HG03196 (cell line): Measurements from ENCODE around the gene SEZ6L.

Experiments used
- ATAC-seq: cut with Tn5 transposase; IDR thresholded peaks from one replicate; pipeline ENCODE4 v1.9.1; 2021; ENCODE audit not compliant: unreplicated experiment

Gene SEZ6L

DNA sequence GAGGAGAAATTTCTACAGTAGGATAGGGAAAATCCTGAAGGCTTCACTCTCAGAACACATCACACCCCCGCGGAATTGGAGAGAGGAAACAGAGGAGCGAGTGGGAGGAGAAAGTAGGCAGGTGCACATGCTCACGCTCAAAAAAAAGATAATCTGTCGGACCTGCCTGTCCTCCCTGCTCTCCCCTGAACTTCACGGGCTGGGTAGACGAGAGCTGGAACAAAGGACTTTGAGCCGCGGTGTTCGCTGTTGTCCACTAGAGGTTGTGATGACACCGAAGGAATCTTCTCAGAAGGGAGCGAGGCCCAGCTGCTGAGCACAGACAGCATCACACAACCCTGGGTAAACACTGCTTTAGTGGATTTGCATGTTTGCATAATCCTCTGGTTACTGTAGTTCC, 5.0 kb downstream of the SEZ6L start:
- ATAC-seq = no peak

DNA sequence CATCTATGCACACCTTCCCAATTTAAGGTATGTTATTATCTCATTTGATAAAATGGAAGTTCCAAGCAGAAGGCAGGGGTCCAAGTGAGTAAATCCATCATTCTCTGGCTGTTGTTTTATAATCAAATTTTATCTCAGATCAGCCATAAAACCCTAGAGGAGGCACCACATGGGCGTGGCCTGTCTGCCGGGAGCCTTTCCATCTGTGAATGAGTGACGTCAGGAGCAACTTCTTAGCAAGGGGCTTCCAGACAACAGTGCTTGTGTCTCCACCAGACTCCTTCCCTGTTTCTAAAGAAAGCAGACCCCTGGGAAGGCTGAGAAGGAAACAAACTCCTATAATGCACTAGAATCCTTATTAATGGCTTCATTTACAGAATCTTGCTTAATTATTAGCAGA, 13.5 kb downstream of the SEZ6L start:
- ATAC-seq = no peak

DNA sequence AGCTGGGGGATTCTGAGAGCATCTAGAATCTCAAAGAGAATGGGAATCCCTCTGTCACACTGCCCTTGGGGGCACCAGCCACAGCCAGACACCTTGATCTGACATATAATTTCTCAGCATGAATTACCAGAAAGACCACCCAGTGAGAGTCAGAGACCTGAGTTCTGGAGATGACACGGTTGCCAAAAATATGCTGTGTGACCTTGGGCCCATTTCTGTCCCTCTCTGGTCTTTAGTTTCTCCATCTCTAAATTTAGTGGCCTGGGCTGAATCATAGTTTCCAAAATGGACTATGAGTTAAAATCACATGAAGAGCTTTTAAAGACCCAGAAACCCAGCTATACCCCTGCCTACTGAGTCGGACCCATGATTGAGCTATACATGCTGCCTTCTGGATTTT, 15.9 kb downstream of the SEZ6L start:
- ATAC-seq = no peak

DNA sequence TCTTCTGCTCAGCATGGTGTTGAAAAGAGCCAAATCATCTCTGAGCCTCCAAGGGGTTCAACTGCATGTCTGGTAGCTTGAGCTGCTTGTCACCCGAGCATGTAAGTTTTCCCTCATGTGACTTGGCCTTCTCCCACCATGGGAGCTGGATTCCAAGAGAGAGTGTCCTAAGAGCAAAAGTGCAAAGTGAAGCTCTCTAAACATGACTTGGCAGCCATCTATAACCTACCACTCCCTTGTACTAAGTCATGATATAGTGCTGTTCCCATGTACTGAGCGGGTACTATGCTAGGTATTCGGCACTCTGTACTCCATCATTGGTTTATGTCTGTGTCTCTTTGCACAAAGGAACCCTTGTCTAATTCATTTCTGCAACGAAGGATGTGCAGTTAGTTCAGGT, 19.1 kb downstream of the SEZ6L start:
- ATAC-seq = no peak

DNA sequence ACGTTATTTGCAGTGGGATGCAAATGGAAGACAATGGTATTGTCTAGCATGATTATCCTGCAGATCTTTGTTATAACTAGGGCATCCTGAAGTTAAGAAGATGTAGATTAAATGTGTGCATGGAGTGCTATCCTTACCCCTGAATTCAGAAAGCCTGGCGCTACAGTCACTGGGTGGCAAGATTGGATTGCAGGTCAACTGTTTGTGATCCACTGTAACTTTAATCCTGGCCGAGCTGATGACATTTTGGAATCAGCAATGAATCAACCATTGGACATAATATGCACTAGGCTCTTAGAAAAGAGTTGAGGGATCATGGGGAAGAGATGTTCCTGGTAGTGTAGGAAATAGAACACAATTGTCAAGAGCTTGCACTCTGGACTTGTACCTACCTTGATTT, 25.1 kb downstream of the SEZ6L start:
- no peak for ATAC-seq

DNA sequence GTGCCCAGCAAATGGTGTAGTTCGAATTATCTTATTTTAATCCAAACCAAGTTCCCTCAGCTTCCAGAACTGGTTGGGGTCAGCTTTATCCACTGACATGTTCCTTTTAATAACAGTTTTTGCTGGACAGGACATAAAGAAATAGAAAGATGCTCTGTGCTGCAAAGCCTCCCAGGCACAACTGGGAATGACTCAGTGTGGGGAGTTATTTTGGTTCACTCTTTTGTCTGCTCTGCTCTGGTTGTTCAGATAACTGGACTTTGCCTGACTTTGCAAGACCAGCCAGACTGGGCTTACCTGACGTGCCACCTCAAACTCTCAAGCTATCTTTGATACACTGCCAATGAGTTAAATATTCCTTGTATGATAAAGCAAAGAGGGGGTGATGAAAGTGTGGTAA, 25.6 kb downstream of the SEZ6L start:
- ATAC-seq = no peak

DNA sequence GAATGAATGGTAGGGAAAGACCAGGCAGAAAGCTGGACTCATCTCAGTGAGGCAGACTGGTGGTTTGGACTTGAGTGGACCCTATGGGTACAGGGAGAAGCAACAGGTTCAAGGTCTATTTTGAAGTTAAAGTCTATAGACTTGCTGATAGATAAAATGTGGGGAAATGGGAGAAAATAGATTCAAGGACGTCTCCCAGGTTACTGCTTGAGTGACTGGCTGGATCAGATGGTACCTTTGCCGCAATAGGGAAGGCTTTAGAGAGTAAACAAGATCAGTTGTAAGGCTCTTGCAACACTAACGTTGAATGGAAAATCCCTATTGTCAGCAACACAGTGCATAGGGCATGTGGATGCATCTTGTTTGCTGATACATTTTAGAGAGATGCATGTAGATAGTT, 27.4 kb downstream of the SEZ6L start:
- ATAC-seq = no peak

DNA sequence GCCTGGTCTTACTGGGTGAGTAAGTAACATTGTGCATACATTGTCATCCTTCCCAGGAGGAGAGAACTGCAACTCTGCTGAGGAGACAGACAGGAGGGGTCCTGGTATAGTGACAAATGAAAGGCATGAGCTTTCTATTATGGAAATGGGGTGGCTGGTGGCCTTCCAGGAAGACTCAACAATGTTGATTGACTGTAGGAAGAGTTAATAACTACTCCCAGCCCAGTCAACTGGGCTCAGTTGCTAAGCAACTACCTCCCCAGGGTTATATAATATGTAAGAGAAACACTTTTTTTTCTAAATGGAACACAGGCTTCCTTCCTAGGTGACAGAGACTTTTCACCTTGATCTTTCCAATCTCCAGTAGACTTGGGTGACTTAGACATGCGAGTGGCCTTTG, 28.2 kb downstream of the SEZ6L start:
- ATAC-seq = no peak

DNA sequence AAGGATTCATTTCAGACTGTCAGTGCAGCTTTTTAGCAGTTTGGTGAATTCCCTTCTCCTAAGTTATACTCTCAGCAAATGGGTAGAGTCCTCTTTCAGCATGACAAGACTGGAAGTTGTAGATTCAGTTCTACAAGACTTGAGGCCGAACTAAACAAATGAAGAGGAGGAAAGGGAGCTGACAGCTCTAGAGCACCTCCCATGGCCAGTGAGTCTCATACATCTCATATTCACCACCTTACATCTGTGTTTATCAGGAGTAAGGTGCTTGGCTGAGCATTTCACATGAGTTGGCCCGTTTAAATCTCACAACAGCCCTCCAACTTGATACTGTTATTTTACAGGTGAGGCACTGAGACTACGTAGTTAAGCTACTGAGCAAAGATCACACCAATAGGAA, 30.4 kb downstream of the SEZ6L start:
- ATAC-seq = no peak

DNA sequence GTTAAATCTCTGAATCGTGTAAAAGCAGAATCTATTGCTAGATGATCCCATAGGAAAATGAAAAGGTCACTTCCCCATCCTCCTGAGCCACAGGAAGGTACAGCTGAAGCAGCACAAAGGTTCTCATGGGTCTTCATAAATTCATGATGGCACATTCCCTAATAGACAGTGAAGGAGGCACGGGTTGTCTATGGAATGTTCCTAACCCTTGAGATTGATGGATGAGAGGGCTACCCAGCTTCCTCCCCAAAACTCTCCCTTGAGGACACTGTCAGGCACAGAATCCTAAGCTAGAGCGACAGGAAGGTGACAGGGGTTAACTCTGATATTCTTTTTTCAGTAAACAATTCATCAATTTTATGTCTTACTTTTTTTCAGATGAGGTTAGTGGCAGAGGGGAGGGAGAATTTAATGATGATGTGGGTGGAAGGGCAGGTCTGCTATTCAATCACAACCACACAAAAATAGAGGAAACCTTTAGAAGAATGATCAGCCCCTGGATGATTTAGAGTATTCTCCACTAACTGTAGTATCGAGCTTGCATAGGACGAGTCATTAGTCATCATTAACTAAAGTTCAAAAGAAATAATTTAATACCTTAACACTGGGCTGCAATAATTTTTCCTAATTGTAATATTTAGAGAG, 33.1 kb downstream of the SEZ6L start:
- ATAC-seq = no peak

DNA sequence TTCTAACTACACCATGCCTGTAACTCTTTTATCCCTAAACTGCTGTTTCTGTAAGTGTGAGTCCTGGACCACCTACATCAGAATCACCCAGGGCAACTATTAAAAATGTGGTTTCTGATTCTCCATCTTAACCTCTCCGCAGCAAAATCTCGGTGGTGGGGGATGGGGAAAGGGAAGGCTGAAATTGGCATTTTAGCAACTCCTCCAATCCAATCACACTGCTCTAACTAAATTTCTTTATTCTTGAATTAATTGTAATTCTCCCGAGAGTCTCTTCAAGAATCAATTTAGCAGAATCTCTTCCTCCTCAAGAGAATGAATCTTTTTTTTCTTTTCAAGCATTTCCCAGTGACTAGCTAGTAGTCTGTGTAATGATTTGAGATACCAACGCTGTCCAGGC, 36.2 kb downstream of the SEZ6L start:
- ATAC-seq = no peak

DNA sequence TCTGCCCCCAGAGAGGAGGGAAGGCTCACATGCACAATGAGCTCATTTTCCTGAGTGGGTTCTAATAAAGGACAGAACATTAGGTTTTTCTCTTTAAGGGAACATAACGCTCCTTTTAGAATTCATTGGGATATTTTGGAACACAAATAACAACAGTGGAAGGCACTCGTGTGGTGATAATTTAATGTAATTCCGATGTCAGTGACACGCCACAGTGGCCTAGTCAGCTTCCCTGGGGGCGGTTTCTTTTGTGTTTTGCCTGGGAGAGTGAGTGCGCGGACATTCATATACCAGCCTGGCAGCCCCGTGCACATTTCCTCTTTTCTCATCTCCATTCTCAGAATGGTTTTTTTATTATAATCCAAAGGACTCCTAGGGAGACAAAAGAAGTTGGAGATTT, 41.1 kb downstream of the SEZ6L start:
- no peak for ATAC-seq

DNA sequence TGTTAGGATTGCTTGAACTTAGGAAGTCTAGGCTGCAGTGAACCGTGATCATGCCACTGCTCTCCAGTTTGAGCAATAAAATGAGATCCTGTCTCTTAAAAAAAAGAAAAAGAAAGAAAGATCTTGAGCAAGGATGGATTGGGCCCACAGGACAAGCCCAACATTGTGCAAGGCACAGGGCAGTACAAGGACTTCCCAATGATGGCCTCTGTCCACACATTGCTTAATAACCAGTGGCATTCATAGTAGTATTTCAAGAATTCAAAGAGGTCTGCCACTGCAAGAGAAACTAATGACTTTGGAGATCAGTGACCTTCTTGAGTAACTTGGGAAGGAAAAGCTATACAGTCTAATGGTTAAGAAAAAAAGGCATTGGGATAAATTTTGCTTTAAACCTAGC, 44.6 kb downstream of the SEZ6L start:
- no peak for ATAC-seq

DNA sequence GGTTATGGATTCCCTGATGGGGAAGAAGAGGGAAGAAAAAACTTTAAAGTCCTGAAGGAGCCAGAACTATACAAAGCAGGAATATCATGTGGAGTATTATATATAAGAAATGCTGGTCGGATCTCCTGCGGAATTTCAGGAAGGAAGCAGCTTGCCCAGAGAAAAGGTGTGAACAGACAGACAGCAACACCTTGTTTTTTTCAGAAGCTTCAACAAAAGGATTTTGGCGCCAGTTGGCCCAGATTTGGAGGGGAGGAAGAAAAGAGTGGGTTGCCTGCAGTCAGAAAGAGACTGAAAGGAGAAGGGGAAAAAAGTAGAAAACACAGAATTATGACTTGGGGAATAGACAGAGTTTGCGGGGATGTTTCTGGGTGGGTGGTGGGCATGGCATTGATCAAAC, 45.2 kb downstream of the SEZ6L start:
- ATAC-seq = no peak

DNA sequence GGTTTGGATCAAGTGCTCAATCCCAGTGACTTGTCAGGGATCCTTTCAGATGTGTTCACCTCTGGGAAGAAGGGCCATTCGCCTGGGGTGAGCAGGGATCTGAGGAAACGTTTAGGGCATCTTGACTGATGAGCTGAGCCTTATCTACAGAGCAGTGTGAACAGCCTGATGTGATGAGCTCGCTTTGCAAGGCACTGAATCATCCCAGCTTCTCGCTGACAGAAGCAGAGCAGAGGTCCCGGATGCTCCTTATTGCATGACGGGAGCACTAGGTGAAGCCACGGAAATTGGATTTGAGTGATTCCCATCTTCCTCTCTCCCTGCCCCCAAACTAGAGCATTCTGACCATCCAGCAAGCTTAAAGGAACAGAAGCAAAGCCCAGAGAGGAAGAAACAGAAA, 46.5 kb downstream of the SEZ6L start:
- no peak for ATAC-seq

DNA sequence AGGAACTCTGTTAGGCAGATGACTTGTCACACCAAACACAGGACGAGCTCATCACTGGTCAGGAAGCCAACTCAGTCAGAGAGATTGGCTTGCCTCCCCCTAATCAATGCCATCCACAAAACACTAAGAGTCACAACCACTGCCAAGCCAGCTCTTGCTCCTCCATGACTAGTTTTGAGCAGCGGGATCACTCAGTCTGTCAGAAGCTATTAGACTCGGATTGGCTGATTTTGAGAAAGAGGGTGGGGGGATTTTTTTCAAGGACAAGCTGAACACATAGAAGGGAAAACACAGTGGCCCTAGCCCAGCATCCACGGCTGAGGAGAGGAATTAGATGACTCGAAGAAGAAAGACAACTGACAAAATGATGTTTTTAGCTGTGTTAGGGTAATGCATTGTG, 55.9 kb downstream of the SEZ6L start:
- no peak for ATAC-seq

DNA sequence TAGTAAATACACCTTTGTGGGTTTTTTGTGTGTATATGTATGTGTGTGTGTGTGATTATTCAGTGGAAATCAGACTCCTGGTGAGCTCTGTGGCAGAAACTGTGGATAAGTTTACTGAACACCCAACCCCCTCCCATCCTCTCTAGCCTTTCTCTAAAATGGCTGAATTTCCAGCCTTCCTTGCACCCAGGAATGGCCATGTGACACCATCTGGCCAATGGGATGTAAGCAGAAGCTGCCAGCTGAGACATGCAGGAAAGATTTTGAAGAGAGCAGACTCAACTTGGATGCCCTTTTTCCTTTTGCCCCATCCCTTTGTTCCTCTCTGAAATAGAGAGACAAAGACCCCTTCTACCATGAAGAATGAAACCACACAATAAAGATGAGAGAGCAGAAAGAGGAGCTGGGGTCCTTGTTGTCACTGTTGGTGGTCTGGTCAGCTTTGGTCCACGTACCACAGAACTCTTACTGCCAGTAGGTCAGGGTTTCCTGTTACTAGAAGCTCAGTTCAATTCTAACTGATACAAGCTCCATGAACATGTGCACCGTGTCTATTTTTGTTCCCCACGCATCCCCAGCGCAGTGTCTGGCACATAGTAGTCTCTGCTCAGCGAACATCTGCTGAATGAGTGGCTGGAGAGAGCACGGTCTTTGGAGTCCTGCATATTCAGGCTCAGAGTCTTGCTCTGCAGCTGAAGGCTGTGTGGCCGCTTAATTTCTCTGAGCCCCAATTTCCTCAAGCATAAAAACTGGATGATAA, 57.5 kb downstream of the SEZ6L start:
- no peak for ATAC-seq

DNA sequence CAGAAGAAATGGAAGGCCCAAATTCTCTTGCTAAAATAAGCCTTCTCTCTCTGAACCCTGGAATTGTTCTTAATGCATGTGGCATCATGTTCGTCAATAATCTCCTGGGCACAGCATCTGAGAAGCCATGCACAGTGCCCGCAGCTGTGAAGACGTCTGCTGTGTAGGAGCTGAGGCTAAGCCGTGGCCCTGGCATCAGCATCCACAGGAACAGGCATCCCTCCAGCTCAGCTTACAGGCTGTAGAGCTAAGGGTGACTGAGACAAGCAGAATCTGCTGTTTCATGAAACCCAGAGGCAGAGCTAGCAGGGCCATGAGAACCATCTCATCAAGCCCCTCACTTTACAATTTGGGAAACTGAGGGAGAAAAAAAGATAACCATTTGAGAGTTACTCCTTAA, 60.6 kb downstream of the SEZ6L start:
- no peak for ATAC-seq

DNA sequence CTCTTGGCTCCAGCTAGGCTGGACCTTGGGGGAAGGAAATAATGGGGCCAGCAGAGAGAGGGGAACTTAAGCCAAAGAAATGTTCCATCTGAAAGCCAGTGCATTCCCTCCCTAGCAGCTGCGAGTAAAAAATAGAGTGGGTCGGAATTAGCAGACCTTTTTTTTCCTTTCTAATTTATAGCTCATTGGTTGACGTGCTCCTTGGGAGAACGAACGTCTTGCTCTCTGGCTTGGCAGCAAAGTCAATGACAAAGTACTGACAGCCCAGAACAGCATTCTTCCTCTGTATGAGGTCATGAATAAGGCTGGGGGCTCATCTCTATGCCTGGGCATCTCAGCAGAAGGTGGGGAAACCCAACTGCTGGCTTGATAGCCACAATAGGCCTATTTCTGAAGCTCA, 65.0 kb downstream of the SEZ6L start:
- no peak for ATAC-seq

DNA sequence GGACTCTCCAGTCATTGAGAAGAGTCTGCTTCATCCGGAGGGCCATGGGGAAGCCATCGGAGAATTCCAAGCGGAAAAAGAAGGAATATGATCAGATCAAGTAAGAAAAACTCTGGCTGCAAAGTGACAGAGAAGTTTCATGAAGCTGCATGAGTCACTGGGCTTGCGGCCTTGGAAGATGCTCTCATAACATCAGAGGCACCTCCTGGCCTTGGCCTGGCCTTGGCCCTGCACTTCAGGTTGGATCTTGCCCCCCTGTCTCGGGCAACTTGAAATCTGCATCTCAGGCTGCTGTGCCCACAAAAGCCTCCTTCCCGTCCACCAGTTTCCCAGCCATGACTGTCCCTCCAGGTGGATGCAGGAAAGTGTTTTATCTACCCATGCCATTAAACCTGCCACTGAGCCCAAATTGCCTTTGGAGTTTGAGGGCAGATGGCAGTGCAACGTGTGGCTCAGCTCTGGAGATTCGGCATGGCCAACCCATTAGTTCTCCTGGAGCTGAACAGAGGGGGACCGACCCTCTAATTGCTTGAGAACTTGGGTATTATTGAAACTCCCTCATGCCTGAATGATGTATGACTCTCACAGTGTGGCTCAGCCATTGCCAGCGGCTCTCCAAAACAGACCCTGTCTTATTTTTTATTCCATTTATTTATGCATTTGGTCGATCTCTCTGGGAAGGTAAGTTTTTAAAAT, 66.7 kb downstream of the SEZ6L start:
- no peak for ATAC-seq

DNA sequence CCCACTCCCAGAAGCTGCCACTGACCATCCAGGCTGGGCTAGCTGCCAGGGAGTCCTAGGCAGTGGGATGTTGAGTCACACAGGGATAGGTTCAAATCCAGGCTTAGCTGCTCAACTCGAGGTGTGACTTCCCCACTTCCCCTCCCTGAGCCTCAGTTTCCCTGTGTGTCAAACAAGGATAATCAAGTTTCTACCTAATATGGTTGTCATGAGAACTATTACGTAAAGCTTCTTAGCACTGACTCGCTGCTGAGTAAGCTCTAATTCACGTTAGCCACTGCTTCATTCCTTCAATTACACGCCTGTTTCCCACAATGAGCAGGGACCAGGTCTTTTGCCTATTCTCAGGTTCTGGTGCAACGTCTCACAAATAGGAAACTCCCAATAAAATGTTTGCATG, 67.7 kb downstream of the SEZ6L start:
- ATAC-seq = no peak

DNA sequence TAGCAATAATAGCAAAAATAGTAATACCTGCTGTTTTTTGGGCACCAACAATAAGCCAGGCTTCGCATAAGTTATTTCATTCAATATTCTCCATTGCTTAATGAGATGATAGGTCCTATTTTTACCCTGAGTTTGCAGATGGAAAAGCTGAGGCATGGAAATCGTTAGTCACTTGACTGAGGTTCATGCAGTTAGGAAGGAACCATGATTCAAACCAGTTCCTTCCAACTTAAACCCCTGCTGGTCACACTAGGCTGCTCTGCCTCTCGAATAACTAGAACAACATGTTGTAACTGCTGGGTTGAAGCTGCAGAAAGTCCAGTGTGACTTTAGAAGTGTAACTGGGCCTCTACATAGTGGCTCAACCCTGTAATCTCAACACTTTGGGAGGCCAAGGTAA, 69.3 kb downstream of the SEZ6L start:
- ATAC-seq = no peak
